Stimulated activated CD8-positive, alpha-beta memory T cell treated with anti-CD3 and anti-CD28 coated beads, Interleukin-12 subunit alpha, Interleukin-12 subunit beta, amount 100 ng/mL, for 4 hours (primary cell): ENCODE results near the gene SLC9C2.

Source experiments
- DNase-seq: peaks from one replicate; pipeline ENCODE4 v3.0.0-alpha.2; 2020; ENCODE audit warnings: low read depth

The SLC9C2 gene

DNA sequence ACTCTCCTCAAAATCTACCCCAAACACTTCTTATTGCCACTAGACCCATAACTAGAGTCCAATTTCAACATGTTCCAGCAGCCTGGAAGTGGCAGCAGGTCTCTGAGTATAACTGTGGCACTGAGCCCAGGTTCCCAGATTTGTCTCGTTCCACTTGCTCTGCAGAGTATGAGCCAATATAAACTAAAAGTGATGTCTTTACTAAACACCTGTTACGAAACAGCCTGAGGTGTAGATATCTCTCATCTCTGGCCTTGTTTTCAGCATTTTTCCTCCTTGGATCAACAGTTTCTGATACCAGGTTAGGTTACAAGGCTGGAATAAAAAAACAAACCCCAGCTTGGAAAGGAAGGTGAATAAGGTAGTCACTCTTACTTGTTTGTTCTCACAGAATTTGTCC, 150.9 kb downstream of the SLC9C2 start:
- DNase-seq: no peak
